Effector memory CD8-positive, alpha-beta T cell (primary cell): ENCODE results near the gene ANXA1.
A peak's percentile ranks its signal among the peaks of the same experiment; 100 is the strongest.

Experiments used
- ATAC-seq: fragments of 150-1000 bp; cut with Tn5 transposase; replicated peaks from 2 replicates; pipeline ENCODE4 v1.10.0; 2021; ENCODE audit warnings: mild to moderate bottlenecking, moderate library complexity
- DNase-seq, 3 experiments: peaks; one replicate each; pipeline ENCODE4 v3.0.0; 2021
- H3K27ac Mint-ChIP-seq, 2 donors: one replicate each; pipeline ENCODE4 v1.8.0; 2022; ENCODE audit warnings: mild to moderate bottlenecking in 2 of 2, mixed read lengths in 2 of 2, moderate library complexity in 2 of 2
- H3K27me3 Mint-ChIP-seq, 2 donors: one replicate each; pipeline ENCODE4 v1.8.0; 2022; ENCODE audit warnings: mixed read lengths in 2 of 2
- H3K36me3 Mint-ChIP-seq: one replicate; pipeline ENCODE4 v1.8.0; 2022; ENCODE audit warnings: mild to moderate bottlenecking, moderate library complexity, mixed read lengths; ENCODE audit not compliant: insufficient read depth
- H3K4me1 Mint-ChIP-seq, 2 donors: one replicate each; pipeline ENCODE4 v1.8.0; 2022; ENCODE audit warnings: low read depth in 2 of 2, mixed read lengths in 2 of 2
- H3K4me3 Mint-ChIP-seq, 2 donors: one replicate each; pipeline ENCODE4 v1.8.0; 2022; ENCODE audit warnings: mild to moderate bottlenecking in 2 of 2, mixed read lengths in 2 of 2, moderate library complexity in 2 of 2
- H3K9me3 Mint-ChIP-seq, 2 donors: one replicate each; pipeline ENCODE4 v1.8.0; 2022; ENCODE audit warnings: mixed read lengths in 2 of 2

ANXA1 gene

GRCh38 chr9:73129941-73130685 lies 21.6 kb upstream of the ANXA1 start:
- peaks cover 12% of the 10 kb centered on the region for H3K36me3 Mint-ChIP-seq
- H3K4me3 Mint-ChIP-seq, result no peak overlapping the region
- no peaks in the 10 kb centered on the region for H3K27me3 Mint-ChIP-seq
- peak overlapping the region in 1 of 2 donors; percentile 87 for H3K27ac Mint-ChIP-seq
- peaks cover 8 to 9% of the 10 kb centered on the region in 2 donors for H3K4me1 Mint-ChIP-seq
- ATAC-seq, result no peak
- DNase-seq, result no peak
- no peaks in the 10 kb centered on the region for H3K9me3 Mint-ChIP-seq

GRCh38 chr9:73131461-73131860 lies 20.2 kb upstream of the ANXA1 start:
- Mint-ChIP-seq H3K4me1 (peaks cover 8 to 9% of the 10 kb centered on the region in 2 donors), H3K4me3 (peak overlapping the region; percentile 67 to 87), H3K27me3 (no peaks in the 10 kb centered on the region), H3K36me3 (peaks cover 12% of the 10 kb centered on the region), H3K9me3 (no peaks in the 10 kb centered on the region), H3K27ac (peak overlapping the region; percentile 87 to 98)
- DNase-seq (no peak), ATAC-seq (no peak)

GRCh38 chr9:73132034-73132776 lies 19.5 kb upstream of the ANXA1 start:
- Mint-ChIP-seq H3K27me3 (no peaks in the 10 kb centered on the region), H3K4me1 (peaks cover 8 to 9% of the 10 kb centered on the region in 2 donors), H3K27ac (peak overlapping the region; percentile 87 to 98), H3K36me3 (peaks cover 12% of the 10 kb centered on the region), H3K4me3 (peak overlapping the region; percentile 67 to 87), H3K9me3 (no peaks in the 10 kb centered on the region)
- peak; percentile 63 to 72 (median 67) for DNase-seq
- ATAC-seq, result peak; percentile 94

GRCh38 chr9:73133022-73133651 lies 18.5 kb upstream of the ANXA1 start:
- peak overlapping the region; percentile 67 to 87 for H3K4me3 Mint-ChIP-seq
- H3K9me3 Mint-ChIP-seq, result no peaks in the 10 kb centered on the region
- no peak for ATAC-seq
- no peaks in the 10 kb centered on the region for H3K27me3 Mint-ChIP-seq
- DNase-seq, result no peak
- peak overlapping the region; percentile 87 to 98 for H3K27ac Mint-ChIP-seq
- peaks cover 12% of the 10 kb centered on the region for H3K36me3 Mint-ChIP-seq
- peaks cover 8 to 9% of the 10 kb centered on the region in 2 donors for H3K4me1 Mint-ChIP-seq

GRCh38 chr9:73133921-73134407 lies 17.7 kb upstream of the ANXA1 start:
- Mint-ChIP-seq H3K4me3 (no peak overlapping the region), H3K9me3 (no peaks in the 10 kb centered on the region), H3K27ac (peak overlapping the region; percentile 87 to 98), H3K4me1 (peaks cover 8 to 9% of the 10 kb centered on the region in 2 donors), H3K27me3 (no peaks in the 10 kb centered on the region), H3K36me3 (peaks cover 12% of the 10 kb centered on the region)
- DNase-seq, result no peak
- ATAC-seq, result no peak

GRCh38 chr9:73135394-73135793 lies 16.3 kb upstream of the ANXA1 start:
- H3K4me1 Mint-ChIP-seq, result peaks cover 6 to 8% of the 10 kb centered on the region in 2 donors
- no peak overlapping the region for H3K4me3 Mint-ChIP-seq
- ATAC-seq, result no peak

GRCh38 chr9:73137286-73137899 lies 14.3 kb upstream of the ANXA1 start:
- no peak for ATAC-seq
- peaks cover 8% of the 10 kb centered on the region for H3K36me3 Mint-ChIP-seq

More at GRCh38 chr9:73135394-73135793, 16.3 kb upstream of the ANXA1 start:
- H3K9me3 Mint-ChIP-seq, result no peaks in the 10 kb centered on the region
- peaks cover 12% of the 10 kb centered on the region for H3K36me3 Mint-ChIP-seq
- no peak for DNase-seq
- H3K27ac Mint-ChIP-seq, result no peak overlapping the region
- no peaks in the 10 kb centered on the region for H3K27me3 Mint-ChIP-seq

GRCh38 chr9:73137914-73138313 lies 13.8 kb upstream of the ANXA1 start:
- ATAC-seq, result no peak
- no peaks in the 10 kb centered on the region for H3K27me3 Mint-ChIP-seq

More at GRCh38 chr9:73137286-73137899, 14.3 kb upstream of the ANXA1 start:
- no peak overlapping the region for H3K4me3 Mint-ChIP-seq
- H3K4me1 Mint-ChIP-seq, result peaks cover 0 to 2% of the 10 kb centered on the region in 2 donors
- H3K9me3 Mint-ChIP-seq, result no peaks in the 10 kb centered on the region
- no peak overlapping the region for H3K27ac Mint-ChIP-seq
- H3K27me3 Mint-ChIP-seq, result no peaks in the 10 kb centered on the region
- DNase-seq, result no peak

GRCh38 chr9:73138516-73138915 lies 13.1 kb upstream of the ANXA1 start:
- ATAC-seq (no peak), DNase-seq (no peak)
- H3K4me1 Mint-ChIP-seq, result no peaks in the 10 kb centered on the region
- H3K27ac Mint-ChIP-seq, result peak overlapping the region in 1 of 2 donors; percentile 30
- H3K4me3 Mint-ChIP-seq, result no peak overlapping the region
- H3K9me3 Mint-ChIP-seq, result no peaks in the 10 kb centered on the region
- H3K27me3 Mint-ChIP-seq, result no peaks in the 10 kb centered on the region
- H3K36me3 Mint-ChIP-seq, result peaks cover under 1% of the 10 kb centered on the region

More at GRCh38 chr9:73137914-73138313, 13.8 kb upstream of the ANXA1 start:
- H3K4me3 Mint-ChIP-seq, result no peak overlapping the region
- no peak for DNase-seq
- H3K36me3 Mint-ChIP-seq, result peaks cover 4% of the 10 kb centered on the region
- no peaks in the 10 kb centered on the region for H3K9me3 Mint-ChIP-seq
- H3K27ac Mint-ChIP-seq, result no peak overlapping the region
- H3K4me1 Mint-ChIP-seq, result peaks cover 0 to 2% of the 10 kb centered on the region in 2 donors

- H3K36me3 Mint-ChIP-seq, result no peaks in the 10 kb centered on the region
- peaks cover 2 to 3% of the 10 kb centered on the region in 2 donors for H3K4me1 Mint-ChIP-seq
- DNase-seq (no peak), ATAC-seq (no peak)
- no peak overlapping the region for H3K27ac Mint-ChIP-seq
- H3K4me3 Mint-ChIP-seq, result no peak overlapping the region
- H3K27me3 Mint-ChIP-seq, result no peaks in the 10 kb centered on the region
- H3K9me3 Mint-ChIP-seq, result no peaks in the 10 kb centered on the region
These were observed 10.4 kb upstream of the ANXA1 start for GRCh38 chr9:73141282-73141681.

- H3K9me3 Mint-ChIP-seq, result no peaks in the 10 kb centered on the region
- ATAC-seq (no peak), DNase-seq (no peak)
- H3K4me1 Mint-ChIP-seq, result peaks cover 6 to 12% of the 10 kb centered on the region in 2 donors
- no peaks in the 10 kb centered on the region for H3K27me3 Mint-ChIP-seq
- H3K27ac Mint-ChIP-seq, result no peak overlapping the region
- H3K36me3 Mint-ChIP-seq, result no peaks in the 10 kb centered on the region
- H3K4me3 Mint-ChIP-seq, result no peak overlapping the region
These were observed 7.8 kb upstream of the ANXA1 start for GRCh38 chr9:73143711-73144328.

GRCh38 chr9:73146111-73146815 lies 5.4 kb upstream of the ANXA1 start:
- Mint-ChIP-seq H3K27me3 (no peaks in the 10 kb centered on the region), H3K9me3 (no peaks in the 10 kb centered on the region), H3K27ac (no peak overlapping the region), H3K4me3 (no peak overlapping the region), H3K36me3 (no peaks in the 10 kb centered on the region), H3K4me1 (peaks cover 10 to 21% of the 10 kb centered on the region in 2 donors)
- DNase-seq, result no peak
- no peak for ATAC-seq
